SU-DHL-6 (cell line): Measurements from ENCODE around the gene PXN.
"Not testable (repeated sequence)": the region's sequence is repeated elsewhere in the genome, so short reads cannot be mapped to it uniquely, and the experiment has no call there.

Experiments used
- H2AFZ ChIP-seq: fragments of 200-600 bp; sonication (generic); 2 replicates; pipeline ENCODE4 v1.6.1; 2014; ENCODE audit warnings: low read depth, mild to moderate bottlenecking, moderate library complexity, mixed read lengths, antibody characterized with exemption, low read length; ENCODE audit not compliant: severe bottlenecking
- H3F3A ChIP-seq: fragments of 200-600 bp; shearing (Covaris generic); 2 replicates; pipeline ENCODE4 v1.6.0; 2016; ENCODE audit warnings: antibody characterized with exemption, mild to moderate bottlenecking; ENCODE audit not compliant: insufficient read depth
- H3K27ac ChIP-seq: fragments of 200-600 bp; sonication (generic); 2 replicates; pipeline ENCODE4 v1.5.1; 2016; ENCODE audit warnings: low read depth, mild to moderate bottlenecking, low read length, moderate library complexity, mixed read lengths
- H3K27me3 ChIP-seq: fragments of 200-600 bp; sonication (generic), shearing (Covaris generic); 2 replicates; pipeline ENCODE4 v1.6.0; 2014; ENCODE audit warnings: mild to moderate bottlenecking, low read length
- H3K36me3 ChIP-seq: fragments of 200-600 bp; sonication (generic); 2 replicates; pipeline ENCODE4 v1.6.1; 2014; ENCODE audit warnings: mild to moderate bottlenecking, low read length, mixed read lengths
- H3K4me2 ChIP-seq: fragments of 300-600, 200-600 bp; shearing (Covaris generic), sonication (generic); 2 replicates; pipeline ENCODE4 v1.6.0; 2014; ENCODE audit warnings: low read length, low read depth, mild to moderate bottlenecking; ENCODE audit not compliant: poor library complexity, severe bottlenecking
- H3K4me3 ChIP-seq: fragments of 200-600 bp; sonication (generic); 2 replicates; pipeline ENCODE4 v1.5.1; 2014; ENCODE audit warnings: antibody characterized with exemption, low read length, mild to moderate bottlenecking, mixed read lengths; ENCODE audit not compliant: insufficient read depth, poor library complexity, severe bottlenecking
- H3K79me2 ChIP-seq: fragments of 200-600 bp; sonication (generic); 2 replicates; pipeline ENCODE4 v1.6.1; 2014; ENCODE audit warnings: mild to moderate bottlenecking, low read length, moderate library complexity; ENCODE audit not compliant: insufficient read depth
- H3K9ac ChIP-seq: fragments of 200-600 bp; sonication (generic); 2 replicates; pipeline ENCODE4 v1.7.0; 2014; ENCODE audit warnings: mild to moderate bottlenecking, low read length
- H3K9me2 ChIP-seq: fragments of 200-600 bp; sonication (generic); replicated peaks from 2 replicates; pipeline ENCODE4 v1.6.1; 2014; ENCODE audit warnings: low read length; ENCODE audit not compliant: insufficient read depth
- H3K9me3 ChIP-seq: fragments of 200-600 bp; sonication (generic); 2 replicates; pipeline ENCODE4 v1.6.1; 2014; ENCODE audit warnings: low read length, mixed read lengths; ENCODE audit not compliant: insufficient read depth
- H4K20me1 ChIP-seq: fragments of 200-600 bp; sonication (generic); 2 replicates; pipeline ENCODE4 v1.6.1; 2014; ENCODE audit warnings: low read depth, mild to moderate bottlenecking, antibody characterized with exemption, low read length, moderate library complexity, mixed read lengths
- EZH2phosphoT487 ChIP-seq: fragments of 200-600 bp; sonication (generic), shearing (Covaris generic); conservative IDR thresholded peaks from 2 replicates; pipeline ENCODE4 v1.6.1; 2018; ENCODE audit warnings: mild to moderate bottlenecking, antibody characterized with exemption, low read length, moderate library complexity, mixed read lengths
- TF ChIP-seq, protein P1 (sequence below): fragments of 200-600 bp; sonication (generic); IDR thresholded peaks from one replicate; pipeline ENCODE4 v1.5.1; 2017; ENCODE audit warnings: antibody characterized with exemption, mild to moderate bottlenecking, low read length, moderate library complexity; ENCODE audit not compliant: insufficient read depth, poor library complexity, severe bottlenecking

The PXN gene

DNA sequence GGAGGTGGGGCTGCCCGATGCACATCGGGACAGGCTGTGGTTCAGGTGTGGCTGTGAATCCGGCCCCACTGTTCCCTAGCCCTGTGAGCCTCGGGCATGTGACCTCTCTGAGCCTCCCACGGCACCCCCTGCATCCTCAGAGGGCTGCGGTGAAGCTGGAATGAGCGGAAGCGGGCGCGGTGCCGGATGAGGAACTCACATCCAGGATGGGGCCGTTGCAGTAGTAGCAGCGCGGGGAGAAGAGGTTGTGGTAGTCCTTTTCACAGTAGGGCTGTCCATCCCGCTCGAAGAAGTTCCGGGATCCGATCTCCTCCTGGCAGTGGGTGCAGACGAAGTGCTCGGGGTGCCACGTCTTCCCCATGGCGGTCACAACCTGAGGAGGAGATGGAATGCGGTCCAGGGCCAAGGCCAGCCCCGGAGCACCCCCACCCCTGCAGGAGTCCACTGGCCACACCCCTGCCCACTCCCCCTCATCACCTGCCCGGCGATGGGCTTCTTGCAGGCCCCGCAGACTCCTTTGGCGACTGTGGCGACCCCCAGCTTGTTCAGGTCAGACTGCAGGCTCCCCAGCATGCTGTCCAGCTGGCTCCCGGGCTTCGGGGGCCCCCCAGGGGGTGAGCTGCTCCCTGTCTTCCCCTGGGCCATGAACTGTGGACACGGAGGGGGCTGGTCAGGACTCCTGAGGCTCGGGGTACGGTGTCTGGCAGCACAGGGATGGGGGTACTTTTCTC is 50.7 kb downstream of the PXN start:
- no peak overlapping the region for H3K4me2 ChIP-seq
- no peak overlapping the region for H3K9ac ChIP-seq
- H3K4me3 ChIP-seq: no peak overlapping the region
- H3K9me2 ChIP-seq: no peaks in the 10 kb centered on the region
- H4K20me1 ChIP-seq: no peaks in the 10 kb centered on the region
- no peak overlapping the region for H3K27ac ChIP-seq
- H3K79me2 ChIP-seq: no peaks in the 10 kb centered on the region
- no peaks in the 10 kb centered on the region for H3K36me3 ChIP-seq
- H3F3A ChIP-seq: no peaks in the 10 kb centered on the region
- TF ChIP-seq, protein P1, sequence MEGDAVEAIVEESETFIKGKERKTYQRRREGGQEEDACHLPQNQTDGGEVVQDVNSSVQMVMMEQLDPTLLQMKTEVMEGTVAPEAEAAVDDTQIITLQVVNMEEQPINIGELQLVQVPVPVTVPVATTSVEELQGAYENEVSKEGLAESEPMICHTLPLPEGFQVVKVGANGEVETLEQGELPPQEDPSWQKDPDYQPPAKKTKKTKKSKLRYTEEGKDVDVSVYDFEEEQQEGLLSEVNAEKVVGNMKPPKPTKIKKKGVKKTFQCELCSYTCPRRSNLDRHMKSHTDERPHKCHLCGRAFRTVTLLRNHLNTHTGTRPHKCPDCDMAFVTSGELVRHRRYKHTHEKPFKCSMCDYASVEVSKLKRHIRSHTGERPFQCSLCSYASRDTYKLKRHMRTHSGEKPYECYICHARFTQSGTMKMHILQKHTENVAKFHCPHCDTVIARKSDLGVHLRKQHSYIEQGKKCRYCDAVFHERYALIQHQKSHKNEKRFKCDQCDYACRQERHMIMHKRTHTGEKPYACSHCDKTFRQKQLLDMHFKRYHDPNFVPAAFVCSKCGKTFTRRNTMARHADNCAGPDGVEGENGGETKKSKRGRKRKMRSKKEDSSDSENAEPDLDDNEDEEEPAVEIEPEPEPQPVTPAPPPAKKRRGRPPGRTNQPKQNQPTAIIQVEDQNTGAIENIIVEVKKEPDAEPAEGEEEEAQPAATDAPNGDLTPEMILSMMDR: no peak
- TF ChIP-seq EZH2phosphoT487: no peak
- H3K27me3 ChIP-seq: no peaks in the 10 kb centered on the region
- H2AFZ ChIP-seq: no peak overlapping the region
- H3K9me3 ChIP-seq: no peaks in the 10 kb centered on the region

DNA sequence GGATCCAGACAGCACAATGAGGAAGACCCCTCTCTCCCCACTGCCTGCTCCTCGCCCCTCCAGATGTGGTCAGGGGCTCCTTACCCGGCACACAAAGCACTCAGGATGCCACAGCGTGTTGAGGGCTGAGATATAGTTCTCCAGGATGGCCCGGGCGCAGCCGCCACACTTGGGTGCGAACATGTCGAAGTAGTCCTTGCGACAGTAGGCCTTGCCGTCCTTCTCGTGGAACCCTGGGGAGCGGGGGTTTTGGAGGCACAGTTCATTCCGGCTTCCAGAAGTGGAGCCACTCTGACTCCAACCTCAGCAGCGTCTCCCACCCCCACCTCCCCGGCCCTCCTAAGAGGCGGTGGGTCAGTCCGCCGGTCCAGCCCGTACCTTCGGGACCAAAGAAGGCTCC is 51.8 kb downstream of the PXN start:
- H3K79me2 ChIP-seq: no peaks in the 10 kb centered on the region
- H4K20me1 ChIP-seq: no peaks in the 10 kb centered on the region
- H3K4me3 ChIP-seq: no peak overlapping the region
- no peaks in the 10 kb centered on the region for H3K36me3 ChIP-seq
- no peaks in the 10 kb centered on the region for H3K9me3 ChIP-seq
- H2AFZ ChIP-seq: no peak overlapping the region
- H3K9me2 ChIP-seq: no peaks in the 10 kb centered on the region
- H3K27ac ChIP-seq: no peak overlapping the region
- no peaks in the 10 kb centered on the region for H3F3A ChIP-seq
- no peak for TF ChIP-seq EZH2phosphoT487
- TF ChIP-seq, protein P1: no peak
- H3K27me3 ChIP-seq: no peaks in the 10 kb centered on the region
- H3K9ac ChIP-seq: no peak overlapping the region
- H3K4me2 ChIP-seq: no peak overlapping the region

DNA sequence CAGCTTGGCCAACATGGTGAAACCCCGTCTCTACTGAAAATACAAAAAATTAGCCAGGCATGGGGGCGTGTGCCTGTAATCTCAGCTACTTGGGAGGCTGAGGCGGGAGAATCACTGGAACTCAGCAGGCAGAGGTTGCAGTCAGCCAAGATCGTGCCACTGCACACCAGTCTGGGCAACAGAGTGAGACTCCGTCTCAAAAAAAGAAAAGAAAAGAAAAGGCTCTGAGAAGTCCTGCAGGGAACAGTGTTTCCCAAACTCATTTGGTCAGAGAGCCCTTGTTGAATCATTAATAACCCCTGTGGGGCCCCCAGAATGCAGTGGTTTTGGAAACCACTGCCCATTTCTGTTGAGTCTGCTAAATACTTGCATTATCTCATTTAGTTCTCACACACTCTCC is 52.3 kb downstream of the PXN start:
- H3K4me2 ChIP-seq, H3K27ac ChIP-seq, H4K20me1 ChIP-seq, H3K9ac ChIP-seq, H3K79me2 ChIP-seq, H3K4me3 ChIP-seq, H3K9me3 ChIP-seq, H3K9me2 ChIP-seq, H2AFZ ChIP-seq, H3K27me3 ChIP-seq, H3K36me3 ChIP-seq, H3F3A ChIP-seq: not testable (repeated sequence)

DNA sequence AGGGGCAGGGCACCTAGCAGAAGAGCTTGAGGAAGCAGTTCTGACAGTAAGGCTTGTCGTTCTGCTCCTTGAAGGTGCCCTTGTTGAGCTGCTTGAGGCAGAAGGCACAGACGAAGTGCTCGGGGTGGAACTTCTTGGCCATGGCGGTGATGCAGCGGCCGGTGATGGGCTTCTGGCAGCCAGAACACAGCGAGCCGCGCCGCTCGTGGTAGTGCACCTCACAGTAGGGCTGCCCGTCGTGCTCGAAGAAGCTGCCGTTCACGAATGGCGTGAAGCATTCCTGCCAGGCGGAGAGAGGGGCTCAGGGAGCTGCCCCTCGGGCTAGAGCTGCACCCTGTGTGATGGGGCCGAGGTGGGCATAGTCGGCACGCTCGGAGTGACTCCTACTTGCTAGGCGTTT is 53.2 kb downstream of the PXN start:
- no peak overlapping the region for H3K4me3 ChIP-seq
- H3K36me3 ChIP-seq: no peaks in the 10 kb centered on the region
- H3F3A ChIP-seq: no peaks in the 10 kb centered on the region
- no peaks in the 10 kb centered on the region for H3K9me3 ChIP-seq
- no peaks in the 10 kb centered on the region for H3K27me3 ChIP-seq
- no peak overlapping the region for H3K27ac ChIP-seq
- TF ChIP-seq EZH2phosphoT487: no peak
- TF ChIP-seq, protein P1: no peak
- no peak overlapping the region for H2AFZ ChIP-seq
- H3K9me2 ChIP-seq: no peaks in the 10 kb centered on the region
- no peaks in the 10 kb centered on the region for H4K20me1 ChIP-seq
- no peak overlapping the region for H3K4me2 ChIP-seq
- no peaks in the 10 kb centered on the region for H3K79me2 ChIP-seq
- H3K9ac ChIP-seq: no peak overlapping the region
